DMS53 treated with DMSO at 0.1 percent for 48 hours (cell line): ENCODE data around the gene SLC12A9.
"Not testable (repeated sequence)": the region's sequence is repeated elsewhere in the genome, so short reads cannot be mapped to it uniquely, and the experiment has no call there.

ENCODE experiments used
- DNase-seq: peaks from one replicate; lab custom pipeline; 2025; ENCODE audit not compliant: unreplicated experiment; lab: John Stamatoyannopoulos, UW

Gene SLC12A9

GRCh38 chr7:100825215-100825671 lies 27.3 kb upstream of the SLC12A9 start:
- peak; percentile 29 for DNase-seq

- peak; percentile 27 for DNase-seq
Observed at GRCh38 chr7:100825751-100826513, 26.6 kb upstream of the SLC12A9 start.

- DNase-seq = no peak
Observed at GRCh38 chr7:100826514-100827329, 25.8 kb upstream of the SLC12A9 start.

- DNase-seq = no peak
Observed at GRCh38 chr7:100827330-100828226, 24.9 kb upstream of the SLC12A9 start, which contains the start of gene EPHB4. EPHB4 (minus strand) TSS chr7:100827523; CDS start chr7:100827030, 493 bp downstream.

- DNase-seq = no peak
Observed at GRCh38 chr7:100829150-100829716, 23.3 kb upstream of the SLC12A9 start.

- no peak for DNase-seq
Observed at GRCh38 chr7:100830396-100830795, 22.1 kb upstream of the SLC12A9 start.

GRCh38 chr7:100832281-100832633 lies 20.3 kb upstream of the SLC12A9 start:
- no peak for DNase-seq

- DNase-seq = no peak
Observed at GRCh38 chr7:100835903-100836811, 16.4 kb upstream of the SLC12A9 start.

GRCh38 chr7:100836812-100837098 lies 15.8 kb upstream of the SLC12A9 start:
- no peak for DNase-seq

- peak; percentile 96 for DNase-seq
Observed at GRCh38 chr7:100837099-100837836, 15.2 kb upstream of the SLC12A9 start.

- DNase-seq = no peak
Observed at GRCh38 chr7:100839361-100839760, 13.2 kb upstream of the SLC12A9 start.

- no peak for DNase-seq
Observed at GRCh38 chr7:100840470-100841100, 11.9 kb upstream of the SLC12A9 start.

GRCh38 chr7:100847360-100847759 lies 5.2 kb upstream of the SLC12A9 start:
- DNase-seq = no peak

- DNase-seq = no peak
Observed at GRCh38 chr7:100854146-100854895, 1.8 kb downstream of the SLC12A9 start.

GRCh38 chr7:100854899-100855298 lies 2.4 kb downstream of the SLC12A9 start:
- not testable (repeated sequence) for DNase-seq

- no peak for DNase-seq
Observed at GRCh38 chr7:100855515-100855914, 3.0 kb downstream of the SLC12A9 start.

- no peak for DNase-seq
Observed at GRCh38 chr7:100856871-100857282, 4.4 kb downstream of the SLC12A9 start.

- DNase-seq = no peak
Observed at GRCh38 chr7:100859856-100860255, 7.3 kb downstream of the SLC12A9 start.
